ENCODE results near the gene ARHGEF26. TPM values are rescaled to one million over a fixed set of nuclear protein-coding genes. Genes with fewer than 3 reads are reported as not detected.
A peak's percentile ranks its signal among the peaks of the same experiment; 100 is the strongest.

The ARHGEF26 gene
- total RNA-seq, 8 experiments from 2014 or later, result 1.5 to 56.3 (median 7.8) TPM

DNA sequence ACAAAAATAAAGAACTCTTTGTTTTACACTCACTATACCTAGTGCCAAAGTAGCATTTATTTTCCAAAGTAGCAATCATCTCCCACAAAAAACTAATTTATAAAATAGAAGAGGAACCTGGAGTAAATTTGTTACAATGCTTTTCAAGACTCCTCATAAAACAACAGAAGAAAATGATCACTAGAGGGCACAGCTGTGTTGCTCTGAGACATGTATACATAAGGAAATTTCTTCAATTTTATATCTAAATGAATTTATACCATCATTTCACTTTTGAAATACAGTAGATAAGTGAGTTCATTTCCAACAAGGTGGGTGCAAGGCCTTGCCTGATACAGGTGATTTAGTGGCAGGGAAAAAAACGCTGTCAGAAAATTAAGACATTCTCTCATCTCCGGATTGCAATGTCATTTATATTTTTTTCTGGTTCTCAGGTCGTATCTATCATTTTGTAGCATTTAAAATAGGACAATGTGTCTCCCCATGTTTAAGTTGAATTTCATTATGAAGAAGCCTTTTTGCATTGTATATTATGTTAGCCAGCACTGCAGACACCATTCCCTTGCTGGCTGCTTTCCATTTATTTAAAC lies 25.3 kb upstream of the ARHGEF26 start:
- Histone ChIP-seq H3K4me1 (replicated peaks in 1 of 2) (no peaks in the 10 kb centered on the region), H3K4me3 (no peak overlapping the region), H3K27ac (no peak overlapping the region)
- in situ Hi-C loops (cut with MboI; ENCODE audit: low pct_unique_long_range_greater_than_20kb in 2 of 9, low sequenced_read_pairs in 9 of 9, unreplicated experiment in 9 of 9), result loop anchor here in 2 of 9 experiments (10.0 to 25.0 kb wide), 2 partner anchors 141 to 149 kb away; no protein-coding TSS in a partner anchor
- WGBS, 10 experiments, result 20 to 88% (median 66%) methylated on average over 1 to 3 of the region's 3 CpGs
- ATAC-seq (replicated peaks in 6 of 8), result peak in 2 of 8 experiments; percentile 34 to 47

- ATAC-seq (replicated peaks in 6 of 8), result no peak
- WGBS, 10 experiments, result 21 to 100% (median 83%) methylated on average over 1 to 2 of the region's 2 CpGs; no CpG with 5 or more reads in 3 of the 10 experiments
- Histone ChIP-seq H3K4me1 (replicated peaks in 1 of 2) (peaks cover 0 to 4% of the 10 kb centered on the region in 2 donors), H3K4me3 (no peak overlapping the region), H3K27ac (no peak overlapping the region)
- in situ Hi-C loops (cut with MboI; ENCODE audit: low pct_unique_long_range_greater_than_20kb in 2 of 9, low sequenced_read_pairs in 9 of 9, unreplicated experiment in 9 of 9), result loop anchor here in 2 of 9 experiments (10.0 to 25.0 kb wide), 2 partner anchors 139 to 146 kb away; no protein-coding TSS in a partner anchor
Measured at GRCh38 chr3:154098376-154098775, 22.8 kb upstream of the ARHGEF26 start.

- in situ Hi-C loops (cut with MboI; ENCODE audit: low pct_unique_long_range_greater_than_20kb in 2 of 9, low sequenced_read_pairs in 9 of 9, unreplicated experiment in 9 of 9), result no loop called here
- H3K4me3 ChIP-seq, result no peak overlapping the region
- peaks cover 0 to 4% of the 10 kb centered on the region in 2 donors for H3K4me1 ChIP-seq (replicated peaks in 1 of 2)
- ATAC-seq (replicated peaks in 6 of 8), result no peak
- no peak overlapping the region for H3K27ac ChIP-seq
- WGBS, 10 experiments, result 60 to 100% (median 96%) methylated on average over 1 to 6 of the region's 6 CpGs; no CpG with 5 or more reads in 3 of the 10 experiments
Measured at GRCh38 chr3:154100556-154100955, 20.6 kb upstream of the ARHGEF26 start.

- no peak for ATAC-seq (replicated peaks in 6 of 8)
- WGBS, 10 experiments, result 40 to 100% (median 95%) methylated on average over 1 to 2 of the region's 2 CpGs; no CpG with 5 or more reads in 4 of the 10 experiments
- in situ Hi-C loops (cut with MboI; ENCODE audit: low pct_unique_long_range_greater_than_20kb in 2 of 9, low sequenced_read_pairs in 9 of 9, unreplicated experiment in 9 of 9), result no loop called here
- peaks cover 0 to 4% of the 10 kb centered on the region in 2 donors for H3K4me1 ChIP-seq (replicated peaks in 1 of 2)
- no peak overlapping the region for H3K4me3 ChIP-seq
- H3K27ac ChIP-seq, result no peak overlapping the region
Measured at GRCh38 chr3:154101250-154101649, 19.9 kb upstream of the ARHGEF26 start.

- in situ Hi-C loops (cut with MboI; ENCODE audit: low pct_unique_long_range_greater_than_20kb in 2 of 9, low sequenced_read_pairs in 9 of 9, unreplicated experiment in 9 of 9), result no loop called here
- Histone ChIP-seq H3K4me1 (replicated peaks in 1 of 2) (peaks cover 0 to 4% of the 10 kb centered on the region in 2 donors), H3K4me3 (no peak overlapping the region), H3K27ac (no peak overlapping the region)
- whole genome bisulfite sequencing, 10 experiments, result 0 to 83% (median 75%) methylated on average over 1 of the region's 1 CpG; no CpG with 5 or more reads in 3 of the 10 experiments
- peak in 1 of 8 experiments; percentile 82 for ATAC-seq (replicated peaks in 6 of 8)
Measured at GRCh38 chr3:154102225-154102624, 19.0 kb upstream of the ARHGEF26 start.

GRCh38 chr3:154105218-154105975 lies 15.8 kb upstream of the ARHGEF26 start:
- in situ Hi-C loops (cut with MboI; ENCODE audit: low pct_unique_long_range_greater_than_20kb in 2 of 9, low sequenced_read_pairs in 9 of 9, unreplicated experiment in 9 of 9), result no loop called here
- no peak for ATAC-seq (replicated peaks in 6 of 8)
- WGBS, 10 experiments, result 20 to 92% (median 80%) methylated on average over 1 to 4 of the region's 4 CpGs; no CpG with 5 or more reads in 2 of the 10 experiments
- Histone ChIP-seq H3K4me1 (replicated peaks in 1 of 2) (peaks cover 0 to 4% of the 10 kb centered on the region in 2 donors), H3K27ac (no peak overlapping the region), H3K4me3 (no peak overlapping the region)

DNA sequence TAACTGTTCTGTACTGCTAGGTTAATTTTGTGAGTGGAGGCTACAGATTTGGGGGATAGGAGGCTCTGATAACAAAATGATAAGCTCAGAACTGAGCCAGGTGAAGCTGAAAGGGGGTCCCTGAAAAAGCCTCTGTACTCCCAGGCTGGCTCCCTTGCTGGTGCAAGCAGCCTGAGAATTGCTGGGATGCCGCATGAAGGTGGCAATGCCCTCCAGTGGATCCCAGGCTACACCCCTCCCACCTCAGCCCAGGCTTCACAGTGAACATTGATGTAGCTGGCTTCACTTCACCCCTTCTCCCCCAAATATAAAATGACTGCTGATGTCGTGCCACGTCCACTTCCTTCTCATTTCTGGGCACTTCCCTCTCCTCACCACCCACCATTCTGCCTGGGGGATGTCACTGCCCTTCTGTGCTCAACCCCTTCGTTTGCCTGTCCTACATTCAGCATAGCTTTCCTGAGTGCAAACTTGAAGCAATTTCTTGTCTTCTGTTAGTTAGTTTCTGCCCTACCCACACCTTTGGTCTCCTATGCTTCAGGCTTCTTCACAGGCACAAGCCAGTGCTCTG lies 9.7 kb upstream of the ARHGEF26 start:
- in situ Hi-C loops (cut with MboI; ENCODE audit: low pct_unique_long_range_greater_than_20kb in 2 of 9, low sequenced_read_pairs in 9 of 9, unreplicated experiment in 9 of 9), result no loop called here
- H3K4me1 ChIP-seq (replicated peaks in 1 of 2), result peaks cover 7 to 8% of the 10 kb centered on the region in 2 donors
- WGBS, 10 experiments, result 0 to 94% (median 87%) methylated on average over 1 to 4 of the region's 4 CpGs; no CpG with 5 or more reads in 4 of the 10 experiments
- H3K4me3 ChIP-seq, result no peak overlapping the region
- H3K27ac ChIP-seq, result no peak overlapping the region
- ATAC-seq (replicated peaks in 6 of 8), result peak in 1 of 8 experiments; percentile 40

DNA sequence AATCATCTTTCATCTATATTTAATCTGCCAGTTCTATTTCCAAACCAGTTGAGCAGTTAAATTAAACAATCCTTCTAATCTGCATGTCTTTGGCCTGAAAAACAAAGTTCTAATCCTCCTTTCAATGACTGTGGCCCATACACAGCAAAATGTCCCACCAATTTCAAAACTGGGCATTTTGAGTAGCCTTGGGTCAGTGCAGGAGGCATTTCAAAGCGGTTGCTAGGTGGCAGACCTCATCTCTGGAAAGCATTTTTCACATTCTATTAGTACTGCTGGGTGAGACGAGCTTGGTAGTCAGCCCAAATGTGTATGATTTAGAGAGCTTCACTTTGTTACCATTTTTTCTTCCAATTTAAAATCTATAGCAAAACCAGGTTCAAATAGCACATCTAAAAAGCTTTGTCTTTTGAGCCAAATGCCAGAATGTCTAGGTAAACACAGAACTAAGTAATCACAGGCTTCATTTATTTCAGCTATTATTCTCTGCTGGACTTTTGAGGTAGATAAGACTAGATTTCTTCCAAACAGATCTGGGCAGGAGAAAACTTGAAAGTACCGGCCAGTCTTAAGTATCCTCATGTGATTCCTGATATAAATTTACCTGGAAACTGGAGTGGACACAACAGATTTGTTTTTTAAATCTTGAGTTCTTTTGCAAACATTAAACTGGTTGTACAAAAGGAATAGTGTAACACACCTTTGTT lies 8.9 kb upstream of the ARHGEF26 start:
- WGBS, 10 experiments, result 14 to 90% (median 58%) methylated on average over 1 to 3 of the region's 3 CpGs; no CpG with 5 or more reads in 1 of the 10 experiments

GRCh38 chr3:154113609-154114008 lies 7.6 kb upstream of the ARHGEF26 start:
- no peak for ATAC-seq (replicated peaks in 6 of 8)
- H3K4me1 ChIP-seq (replicated peaks in 1 of 2), result peaks cover 7 to 8% of the 10 kb centered on the region in 2 donors
- WGBS, 10 experiments, result 40 to 100% (median 83%) methylated on average over 1 to 5 of the region's 5 CpGs; no CpG with 5 or more reads in 1 of the 10 experiments
- H3K4me3 ChIP-seq, result no peak overlapping the region
- no peak overlapping the region for H3K27ac ChIP-seq
- in situ Hi-C loops (cut with MboI; ENCODE audit: low pct_unique_long_range_greater_than_20kb in 2 of 9, low sequenced_read_pairs in 9 of 9, unreplicated experiment in 9 of 9), result no loop called here

More for the DNA sequence above, 8.9 kb upstream of the ARHGEF26 start:
- peak in 5 of 8 experiments; percentile 39 to 94 (median 45) for ATAC-seq (replicated peaks in 6 of 8)
- in situ Hi-C loops (cut with MboI; ENCODE audit: low pct_unique_long_range_greater_than_20kb in 2 of 9, low sequenced_read_pairs in 9 of 9, unreplicated experiment in 9 of 9), result no loop called here
- Histone ChIP-seq H3K4me3 (no peak overlapping the region), H3K27ac (no peak overlapping the region), H3K4me1 (replicated peaks in 1 of 2) (peaks cover 7 to 8% of the 10 kb centered on the region in 2 donors)

- ATAC-seq (replicated peaks in 6 of 8), result no peak
- Histone ChIP-seq H3K4me1 (replicated peaks in 1 of 2) (peaks cover 11 to 14% of the 10 kb centered on the region in 2 donors), H3K4me3 (no peak overlapping the region), H3K27ac (no peak overlapping the region)
- 37 to 100% (median 78%) methylated on average over 1 to 2 of the region's 2 CpGs; no CpG with 5 or more reads in 2 of the 10 experiments for WGBS, 10 experiments
- in situ Hi-C loops (cut with MboI; ENCODE audit: low pct_unique_long_range_greater_than_20kb in 2 of 9, low sequenced_read_pairs in 9 of 9, unreplicated experiment in 9 of 9), result no loop called here
Measured at GRCh38 chr3:154115332-154115731, 5.9 kb upstream of the ARHGEF26 start.

DNA sequence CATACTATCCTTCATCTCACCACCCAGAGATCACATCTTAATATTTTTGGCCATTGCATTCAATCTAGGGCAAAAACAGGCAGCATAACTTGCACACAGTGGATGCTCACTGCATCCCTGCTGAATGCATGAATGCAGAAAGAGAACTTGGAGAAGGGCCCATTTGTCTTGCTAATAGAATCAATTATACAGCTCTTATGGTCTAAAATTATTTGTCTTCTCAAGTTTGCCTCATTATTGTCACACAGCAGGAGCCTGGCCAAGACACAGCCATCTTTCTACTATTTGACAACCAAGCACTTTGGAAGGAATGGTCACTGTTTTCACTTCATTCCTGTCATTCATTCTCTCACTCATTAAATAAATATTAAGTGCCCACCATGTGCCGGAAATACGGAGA lies 1.2 kb upstream of the ARHGEF26 start:
- H3K4me1 ChIP-seq (replicated peaks in 1 of 2), result peaks cover 4 to 11% of the 10 kb centered on the region in 2 donors
- no peak overlapping the region for H3K27ac ChIP-seq
- no peak for ATAC-seq (replicated peaks in 6 of 8)
- WGBS, 10 experiments, result 8 to 100% (median 46%) methylated on average over 1 to 2 of the region's 2 CpGs; no CpG with 5 or more reads in 1 of the 10 experiments
- in situ Hi-C loops (cut with MboI; ENCODE audit: low pct_unique_long_range_greater_than_20kb in 2 of 9, low sequenced_read_pairs in 9 of 9, unreplicated experiment in 9 of 9), result no loop called here
- H3K4me3 ChIP-seq, result peak overlapping the region in 1 of 5 donors; percentile 85

- peak overlapping the region; percentile 59 to 85 (median 71) for H3K4me3 ChIP-seq
- peak; percentile 59 to 73 (median 62) for ATAC-seq (replicated peaks in 6 of 8)
- WGBS, 10 experiments, result 0 to 7% (median 0%) methylated on average over 2 to 21 of the region's 76 CpGs; no CpG with 5 or more reads in 3 of the 10 experiments
- no peak overlapping the region for H3K27ac ChIP-seq
- in situ Hi-C loops (cut with MboI; ENCODE audit: low pct_unique_long_range_greater_than_20kb in 2 of 9, low sequenced_read_pairs in 9 of 9, unreplicated experiment in 9 of 9), result no loop called here
- H3K4me1 ChIP-seq (replicated peaks in 1 of 2), result peaks cover 4 to 14% of the 10 kb centered on the region in 2 donors
Measured at GRCh38 chr3:154121701-154122551, 736 bp downstream of the ARHGEF26 start.

Measured in motor neuron (in vitro differentiated cells).